Hepatocyte (in vitro differentiated cells): ENCODE data around the gene FLII.

Experiments used
- EZH2phosphoT487 ChIP-seq: fragments of 200-600 bp; sonication (generic); IDR thresholded peaks from one replicate; pipeline ENCODE4 v1.6.1; 2018; ENCODE audit warnings: antibody characterized with exemption, mild to moderate bottlenecking, low read depth, moderate library complexity; ENCODE audit not compliant: unreplicated experiment, severe bottlenecking
- TF ChIP-seq, protein P1 (sequence below): fragments of 200-600 bp; sonication (generic); IDR thresholded peaks from 2 replicates; pipeline ENCODE4 v1.5.1; 2016; ENCODE audit warnings: antibody characterized with exemption, mild to moderate bottlenecking; ENCODE audit not compliant: poor library complexity

DNA sequence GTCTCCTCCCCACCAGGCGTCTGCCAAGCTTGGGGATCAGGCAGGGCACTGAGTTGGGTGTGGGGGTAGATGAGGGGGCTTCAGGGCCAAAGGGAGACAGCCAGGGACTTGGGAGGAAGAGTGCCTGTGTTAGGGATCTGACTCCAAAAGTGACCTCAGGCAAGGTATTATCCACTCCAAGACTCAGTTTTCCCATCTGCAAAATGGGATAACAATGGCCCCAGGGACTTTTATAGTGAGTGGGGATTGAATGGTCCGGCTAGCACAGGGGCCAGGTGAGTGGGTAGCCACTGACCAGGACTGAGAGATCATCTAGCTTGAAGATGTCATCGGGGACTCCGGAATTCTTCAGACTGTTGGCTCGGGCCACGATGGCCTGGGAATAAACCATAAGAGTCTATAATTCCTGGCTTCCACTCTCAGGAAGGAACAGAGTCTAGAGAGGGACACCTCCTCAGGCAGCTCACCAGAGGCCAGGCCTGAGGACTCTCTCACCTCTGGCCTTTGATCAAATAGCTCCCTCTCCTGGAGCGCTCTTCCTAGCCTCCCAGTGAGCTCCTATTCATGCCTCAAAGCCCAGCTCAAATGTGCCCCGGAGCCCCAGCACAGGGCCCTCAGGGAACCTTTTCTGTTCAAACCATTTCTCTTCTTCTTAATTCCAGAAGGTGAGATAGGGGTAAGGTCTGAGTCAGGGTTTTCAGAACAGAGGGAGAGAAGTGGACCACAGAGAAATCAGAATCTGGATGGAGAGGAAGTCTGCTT, 3.5 kb downstream of the FLII start:
- TF ChIP-seq, protein P1, sequence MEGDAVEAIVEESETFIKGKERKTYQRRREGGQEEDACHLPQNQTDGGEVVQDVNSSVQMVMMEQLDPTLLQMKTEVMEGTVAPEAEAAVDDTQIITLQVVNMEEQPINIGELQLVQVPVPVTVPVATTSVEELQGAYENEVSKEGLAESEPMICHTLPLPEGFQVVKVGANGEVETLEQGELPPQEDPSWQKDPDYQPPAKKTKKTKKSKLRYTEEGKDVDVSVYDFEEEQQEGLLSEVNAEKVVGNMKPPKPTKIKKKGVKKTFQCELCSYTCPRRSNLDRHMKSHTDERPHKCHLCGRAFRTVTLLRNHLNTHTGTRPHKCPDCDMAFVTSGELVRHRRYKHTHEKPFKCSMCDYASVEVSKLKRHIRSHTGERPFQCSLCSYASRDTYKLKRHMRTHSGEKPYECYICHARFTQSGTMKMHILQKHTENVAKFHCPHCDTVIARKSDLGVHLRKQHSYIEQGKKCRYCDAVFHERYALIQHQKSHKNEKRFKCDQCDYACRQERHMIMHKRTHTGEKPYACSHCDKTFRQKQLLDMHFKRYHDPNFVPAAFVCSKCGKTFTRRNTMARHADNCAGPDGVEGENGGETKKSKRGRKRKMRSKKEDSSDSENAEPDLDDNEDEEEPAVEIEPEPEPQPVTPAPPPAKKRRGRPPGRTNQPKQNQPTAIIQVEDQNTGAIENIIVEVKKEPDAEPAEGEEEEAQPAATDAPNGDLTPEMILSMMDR: no peak
- no peak for TF ChIP-seq EZH2phosphoT487
